K562 (cell line): Measurements from ENCODE around the gene CD38. TPM values are rescaled to one million over a fixed set of nuclear protein-coding genes. Genes with fewer than 3 reads are reported as not detected.

Experiments
- ATAC-seq: fragments of 200-7000 bp; cut with Tn5 transposase; 3 replicates; pipeline ENCODE4 v1.9.1; 2020; ENCODE audit warnings: moderate library complexity
- BruUV-seq: library from RNA; stranded (reverse); fragments of 400-500 nt; replicated peaks from 2 replicates; lab custom pipeline; 2021; lab: Mats Ljungman, UMichigan
- CTCF ChIA-PET: fragments of 300-600 bp; formaldehyde crosslinking; extraction: SDS; loops from one replicate; lab custom pipeline; 2021; ENCODE audit warnings: low intra/inter-chr PET ratio; lab: Yijun Ruan, JAX
- POLR2A ChIA-PET: fragments of 300-600, 350-650 bp; sonication (Branson Sonifier 250); formaldehyde crosslinking; extraction: SDS; loops from one replicate; lab custom pipeline; 2021; ENCODE audit warnings: antibody characterized with exemption, inconsistent platforms; lab: Yijun Ruan, JAX
- DNase-seq, 4 experiments: peaks; one replicate each; pipeline versions ENCODE4 v3.0.0 to v3.0.0-alpha.2; 2011 to 2018; ENCODE audit warnings: low spot score in 3 of 4, mixed read lengths in 3 of 4; ENCODE audit errors: extremely low read depth in 1 of 4
- FAIRE-seq: peaks from 2 replicates; lab custom pipeline; 2011; peaks lifted over from hg19 to GRCh38; lab: Jason Lieb, UNC
- H2AFZ ChIP-seq: 2 replicates; pipeline ENCODE4 v1.6.0; 2011; ENCODE audit warnings: low read depth, low read length, control low read depth, inconsistent platforms
- H3K27ac ChIP-seq: fragments of 200-600 bp; 3 replicates; pipeline ENCODE4 v1.8.0; 2011; ENCODE audit warnings: low read depth, mild to moderate bottlenecking, control low read depth, inconsistent platforms, low read length, moderate library complexity, mixed read lengths; ENCODE audit errors: extremely low read depth
- H3K27me3 ChIP-seq, 2 experiments: fragments of 300-600 bp in 1 of 2; 2 replicates in 1 of 2; 3 replicates in 1 of 2; pipeline versions ENCODE4 v1.6.0 to v1.8.0; 2011; ENCODE audit warnings: inconsistent platforms in 2 of 2, low read length in 2 of 2, mild to moderate bottlenecking in 1 of 2, mixed read lengths in 1 of 2, moderate library complexity in 1 of 2; ENCODE audit not compliant: control insufficient read depth in 2 of 2, insufficient read depth in 2 of 2
- H3K36me3 ChIP-seq: fragments of 300-600 bp; 3 replicates; pipeline ENCODE4 v1.8.0; 2011; ENCODE audit warnings: mild to moderate bottlenecking, low read length, inconsistent platforms; ENCODE audit not compliant: control insufficient read depth, insufficient read depth
- H3K4me1 ChIP-seq, 2 experiments: fragments of 200-600 bp in 1 of 2; replicated peaks in 1 of 2; 2 replicates in 1 of 2; 3 replicates in 1 of 2; pipeline versions ENCODE4 v1.5.1 to v1.8.0; 2011; ENCODE audit warnings: inconsistent platforms in 2 of 2, low read length in 2 of 2, mild to moderate bottlenecking in 1 of 2, mixed read lengths in 1 of 2, moderate library complexity in 1 of 2; ENCODE audit not compliant: control insufficient read depth in 2 of 2, insufficient read depth in 2 of 2
- H3K4me2 ChIP-seq: 2 replicates; pipeline ENCODE4 v1.6.1; 2011; ENCODE audit warnings: low read length, control low read depth, inconsistent platforms, mixed read lengths; ENCODE audit not compliant: insufficient read depth
- H3K4me3 ChIP-seq: fragments of 200-600 bp; sonication (generic), shearing (Covaris generic); 2 replicates; pipeline ENCODE4 v1.5.1; 2016; ENCODE audit warnings: control low read depth, inconsistent platforms
- H3K79me2 ChIP-seq: fragments of 200-600 bp; 3 replicates; pipeline ENCODE4 v1.8.0; 2011; ENCODE audit warnings: low read length, inconsistent platforms; ENCODE audit not compliant: control insufficient read depth, insufficient read depth
- H3K9ac ChIP-seq, 2 experiments: 2 replicates each; pipeline versions ENCODE4 v1.6.0 to v1.6.1; 2011; ENCODE audit warnings: low read depth in 2 of 2, low read length in 2 of 2, control low read depth in 1 of 2, inconsistent platforms in 1 of 2, mild to moderate bottlenecking in 1 of 2, mixed read lengths in 1 of 2; ENCODE audit not compliant: insufficient read depth in 1 of 2
- H3K9me1 ChIP-seq: one replicate; pipeline ENCODE4 v1.6.0; 2011; ENCODE audit warnings: inconsistent platforms, mild to moderate bottlenecking, low read length, moderate library complexity; ENCODE audit not compliant: control insufficient read depth, insufficient read depth
- H3K9me3 ChIP-seq: replicated peaks from 2 replicates; pipeline ENCODE4 v1.5.1; 2011; ENCODE audit warnings: low read depth, low read length, inconsistent platforms; ENCODE audit not compliant: control insufficient read depth, insufficient read depth
- H4K20me1 ChIP-seq: replicated peaks from 2 replicates; pipeline ENCODE4 v1.6.1; 2011; ENCODE audit warnings: low read length, inconsistent platforms, mixed read lengths; ENCODE audit not compliant: control insufficient read depth, insufficient read depth
- ELF2 ChIP-seq: fragments of 250-450 bp; sonication (Bioruptor Pico); IDR thresholded peaks from 2 replicates; pipeline ENCODE4 v1.5.0; 2021; ENCODE audit warnings: mild to moderate bottlenecking
- FIP1L1 ChIP-seq: fragments of 200-400 bp; formaldehyde crosslinking; IDR thresholded peaks from 2 replicates; pipeline ENCODE4 v1.6.1; 2018; ENCODE audit warnings: mild to moderate bottlenecking, low read depth, low read length; ENCODE audit not compliant: poor library complexity, severe bottlenecking
- NCOA4 ChIP-seq: fragments of 450-650 bp; IDR thresholded peaks from 2 replicates; pipeline ENCODE4 v1.6.1; 2018; ENCODE audit warnings: mild to moderate bottlenecking; ENCODE audit not compliant: partially characterized antibody
- NFATC3 ChIP-seq: fragments of 450-650 bp; IDR thresholded peaks from 2 replicates; pipeline ENCODE4 v1.6.1; 2017; ENCODE audit warnings: mild to moderate bottlenecking
- WHSC1 ChIP-seq: IDR thresholded peaks from one replicate; pipeline ENCODE4 v1.6.1; 2012; ENCODE audit warnings: low read length, control low read depth, inconsistent platforms
- XRCC4 ChIP-seq: IDR thresholded peaks from one replicate; pipeline ENCODE4 v1.6.1; 2011; ENCODE audit not compliant: insufficient read depth, insufficient read length; ENCODE audit errors: extremely low read depth
- ZC3H11A ChIP-seq: IDR thresholded peaks from 2 replicates; pipeline ENCODE4 v1.6.1; 2012; ENCODE audit warnings: low read depth, low read length, improper control_type of control experiment
- ZNF146 ChIP-seq: IDR thresholded peaks from one replicate; pipeline ENCODE4 v1.6.1; 2018; ENCODE audit warnings: missing compliant biosample characterization; ENCODE audit not compliant: unreplicated experiment
- ZNF785 ChIP-seq: fragments of 250-450 bp; sonication (Bioruptor Pico); IDR thresholded peaks from 2 replicates; pipeline ENCODE4 v1.4.0; 2020; ENCODE audit warnings: mild to moderate bottlenecking
- WGBS: fragments of 100-300 bp; shearing (Covaris generic); methylation state at CpG from one replicate; pipeline ENCODE4 v1.1.6; 2016; ENCODE audit warnings: low coverage, mixed read lengths; ENCODE audit not compliant: insufficient coverage; ENCODE audit errors: missing lambda C conversion rate; 5-methylcytosine and 5-hydroxymethylcytosine counted together
- in situ Hi-C: fragments of 300-500 bp; cut with MboI; formaldehyde crosslinking; loops from 4 replicates; pipeline ENCODE4 v1.15.0; 2018; ENCODE audit warnings: inconsistent platforms, mixed read lengths
- intact Hi-C: fragments of 100-400 bp; cut with micrococcal nuclease; formaldehyde crosslinking; loops from 2 replicates; pipeline ENCODE4 v1.14.2; 2022
- polyA plus RNA-seq, 8 experiments: library from polyadenylated mRNA; depleted of rRNA in 4 of 8; stranded (reverse) in 5 of 8; unstranded in 3 of 8; fragments of >200 nt; fragmentation: Nextera tagmentation in 2 of 8; fragmentation: Illumina TruSeq in 1 of 8; extraction: Ambion mirVana in 2 of 8; extraction: Trizol in 1 of 8; gene quantifications; 2 replicates each; pipeline versions ENCODE4 v1.2.1 to v1.2.3, GENCODE V29; 2011 to 2014; ENCODE audit warnings: inconsistent platforms in 1 of 8, missing spikeins in 1 of 8
- total RNA-seq, 7 experiments: library from RNA; depleted of rRNA in 6 of 7; stranded (reverse); fragments of >200 nt in 6 of 7; fragmentation: Illumina TruSeq in 2 of 7; extraction: Trizol in 2 of 7; gene quantifications; 2 replicates each; pipeline versions ENCODE4 v1.2.1 to v1.2.3, GENCODE V29; 2011 to 2021; ENCODE audit warnings: low replicate concordance in 1 of 7
- TF ChIP-seq, protein P1 (sequence below): sonication (generic); formaldehyde crosslinking; IDR thresholded peaks from 2 replicates; pipeline ENCODE4 v1.8.0; 2022; ENCODE audit warnings: missing genetic modification reagents, mild to moderate bottlenecking, borderline replicate concordance
- TF ChIP-seq, protein P2 (sequence below): sonication (generic); formaldehyde crosslinking; IDR thresholded peaks from 2 replicates; pipeline ENCODE4 v1.8.1; 2023; ENCODE audit warnings: mild to moderate bottlenecking, missing genetic modification reagents
- TF ChIP-seq, protein P3 (sequence below): fragments of 250-450 bp; sonication (Bioruptor Pico); IDR thresholded peaks from 2 replicates; pipeline ENCODE4 v1.5.1; 2021; ENCODE audit warnings: mild to moderate bottlenecking

Gene CD38
- total and polyA plus RNA-seq, 9 of the 15 experiments (the other 6 are each of a cell fraction or from before 2014, with no cell fraction given) = 0.04 to 0.06 (median 0.04) TPM; not detected in 5

DNA sequence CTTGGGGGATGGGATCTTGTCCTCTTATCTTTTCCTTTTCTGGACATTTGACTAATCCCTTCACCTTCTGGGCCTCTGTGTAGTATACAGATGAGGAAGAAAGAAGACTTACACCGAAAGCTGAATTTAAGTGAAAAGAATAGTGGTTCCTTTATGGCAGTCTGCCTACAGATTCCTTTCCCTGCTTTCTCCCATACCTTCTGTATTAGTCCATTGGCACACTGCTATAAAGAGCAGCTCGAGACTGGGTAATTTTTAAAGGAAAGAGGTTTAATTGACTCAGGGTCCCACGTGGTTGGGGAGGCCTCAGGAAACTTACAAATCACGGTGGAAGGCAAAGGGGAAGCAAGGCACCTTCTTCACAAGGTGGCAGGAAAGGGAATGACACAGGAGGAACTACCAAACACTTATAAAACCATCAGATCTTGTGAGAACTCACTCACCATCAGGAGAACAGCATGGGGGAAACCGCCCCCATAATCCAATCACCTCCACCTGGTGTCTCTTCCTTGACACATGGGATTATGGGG lies 34.0 kb upstream of the CD38 start (continued):
- TF ChIP-seq, protein P1, sequence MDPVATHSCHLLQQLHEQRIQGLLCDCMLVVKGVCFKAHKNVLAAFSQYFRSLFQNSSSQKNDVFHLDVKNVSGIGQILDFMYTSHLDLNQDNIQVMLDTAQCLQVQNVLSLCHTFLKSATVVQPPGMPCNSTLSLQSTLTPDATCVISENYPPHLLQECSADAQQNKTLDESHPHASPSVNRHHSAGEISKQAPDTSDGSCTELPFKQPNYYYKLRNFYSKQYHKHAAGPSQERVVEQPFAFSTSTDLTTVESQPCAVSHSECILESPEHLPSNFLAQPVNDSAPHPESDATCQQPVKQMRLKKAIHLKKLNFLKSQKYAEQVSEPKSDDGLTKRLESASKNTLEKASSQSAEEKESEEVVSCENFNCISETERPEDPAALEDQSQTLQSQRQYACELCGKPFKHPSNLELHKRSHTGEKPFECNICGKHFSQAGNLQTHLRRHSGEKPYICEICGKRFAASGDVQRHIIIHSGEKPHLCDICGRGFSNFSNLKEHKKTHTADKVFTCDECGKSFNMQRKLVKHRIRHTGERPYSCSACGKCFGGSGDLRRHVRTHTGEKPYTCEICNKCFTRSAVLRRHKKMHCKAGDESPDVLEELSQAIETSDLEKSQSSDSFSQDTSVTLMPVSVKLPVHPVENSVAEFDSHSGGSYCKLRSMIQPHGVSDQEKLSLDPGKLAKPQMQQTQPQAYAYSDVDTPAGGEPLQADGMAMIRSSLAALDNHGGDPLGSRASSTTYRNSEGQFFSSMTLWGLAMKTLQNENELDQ (CRISPR knock-in tag) = no peak
- TF ChIP-seq, protein P2, sequence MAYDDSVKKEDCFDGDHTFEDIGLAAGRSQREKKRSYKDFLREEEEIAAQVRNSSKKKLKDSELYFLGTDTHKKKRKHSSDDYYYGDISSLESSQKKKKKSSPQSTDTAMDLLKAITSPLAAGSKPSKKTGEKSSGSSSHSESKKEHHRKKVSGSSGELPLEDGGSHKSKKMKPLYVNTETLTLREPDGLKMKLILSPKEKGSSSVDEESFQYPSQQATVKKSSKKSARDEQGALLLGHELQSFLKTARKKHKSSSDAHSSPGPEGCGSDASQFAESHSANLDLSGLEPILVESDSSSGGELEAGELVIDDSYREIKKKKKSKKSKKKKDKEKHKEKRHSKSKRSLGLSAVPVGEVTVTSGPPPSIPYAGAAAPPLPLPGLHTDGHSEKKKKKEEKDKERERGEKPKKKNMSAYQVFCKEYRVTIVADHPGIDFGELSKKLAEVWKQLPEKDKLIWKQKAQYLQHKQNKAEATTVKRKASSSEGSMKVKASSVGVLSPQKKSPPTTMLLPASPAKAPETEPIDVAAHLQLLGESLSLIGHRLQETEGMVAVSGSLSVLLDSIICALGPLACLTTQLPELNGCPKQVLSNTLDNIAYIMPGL (CRISPR knock-in tag) = no peak
- TF ChIP-seq ZNF785 (CRISPR knock-in tag) = no peak

DNA sequence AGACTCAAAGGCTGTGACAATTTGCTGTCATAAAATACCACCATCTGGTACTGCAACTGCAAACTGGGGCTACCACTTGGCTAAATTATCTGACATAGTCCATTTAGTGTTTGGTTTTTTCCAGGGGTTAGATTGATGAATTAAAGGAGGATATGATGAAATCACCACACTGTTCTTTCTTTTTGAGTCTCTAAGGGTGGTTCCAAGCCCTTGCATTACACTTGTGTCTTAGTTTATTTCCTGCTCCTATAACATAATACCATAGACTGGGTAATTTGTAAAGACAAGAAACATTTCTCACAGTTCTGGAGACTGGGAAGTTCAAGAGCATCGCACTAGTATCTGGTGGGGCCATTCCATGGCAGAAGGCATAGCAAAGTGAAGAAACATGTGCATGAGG lies 32.0 kb upstream of the CD38 start:
- WGBS = 0% methylated on average over 1 of the region's 1 CpG
- Histone ChIP-seq H3K9me3 (no peaks in the 10 kb centered on the region), H3K9ac (no peak overlapping the region), H3K4me2 (no peak overlapping the region), H3K27ac (no peak overlapping the region), H4K20me1 (no peaks in the 10 kb centered on the region), H3K79me2 (no peaks in the 10 kb centered on the region), H3K36me3 (no peaks in the 10 kb centered on the region), H3K4me1 (no peaks in the 10 kb centered on the region), H3K9me1 (no peaks in the 10 kb centered on the region), H3K4me3 (no peak overlapping the region), H2AFZ (no peak overlapping the region), H3K27me3 (no peaks in the 10 kb centered on the region; a peak in 2 of 5 replicates)
- intact Hi-C loops (no loop called here), in situ Hi-C loops (no loop called here)
- no peak for DNase-seq
- CTCF ChIA-PET = no interaction called here
- no peak for FAIRE-seq
- no TSS peak for BruUV-seq
- POLR2A ChIA-PET = no interaction called here
- ATAC-seq = no peak
- TF ChIP-seq ELF2 (CRISPR knock-in tag) = no peak
- no peak for TF ChIP-seq NFATC3
- no peak for TF ChIP-seq XRCC4
- TF ChIP-seq NCOA4 = no peak
- no peak for TF ChIP-seq ZNF146 (CRISPR knock-in tag)
- TF ChIP-seq WHSC1 = no peak
- TF ChIP-seq, protein P2 (CRISPR knock-in tag) = no peak
- TF ChIP-seq ZC3H11A = no peak
- TF ChIP-seq FIP1L1 = no peak
- TF ChIP-seq, protein P3, sequence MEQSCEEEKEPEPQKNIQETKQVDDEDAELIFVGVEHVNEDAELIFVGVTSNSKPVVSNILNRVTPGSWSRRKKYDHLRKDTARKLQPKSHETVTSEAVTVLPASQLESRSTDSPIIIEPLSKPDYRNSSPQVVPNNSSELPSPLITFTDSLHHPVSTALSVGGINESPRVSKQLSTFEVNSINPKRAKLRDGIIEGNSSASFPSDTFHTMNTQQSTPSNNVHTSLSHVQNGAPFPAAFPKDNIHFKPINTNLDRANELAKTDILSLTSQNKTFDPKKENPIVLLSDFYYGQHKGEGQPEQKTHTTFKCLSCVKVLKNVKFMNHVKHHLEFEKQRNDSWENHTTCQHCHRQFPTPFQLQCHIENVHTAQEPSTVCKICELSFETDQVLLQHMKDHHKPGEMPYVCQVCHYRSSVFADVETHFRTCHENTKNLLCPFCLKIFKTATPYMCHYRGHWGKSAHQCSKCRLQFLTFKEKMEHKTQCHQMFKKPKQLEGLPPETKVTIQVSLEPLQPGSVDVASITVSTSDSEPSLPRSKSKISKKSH (CRISPR knock-in tag) = no peak
